Breast epithelium (tissue), 4 donors: ENCODE measurements around the gene NUDT15. TPM values are rescaled to one million over a fixed set of nuclear protein-coding genes. Genes with fewer than 3 reads are reported as not detected.

Source experiments
- DNase-seq, 2 donors: peaks; one replicate each; pipeline ENCODE4 v3.0.0-alpha.2; 2019; ENCODE audit warnings: low spot score in 2 of 2
- H3K27ac ChIP-seq, 2 donors: fragments of 200-600 bp; sonication (generic) in 1 of 2; one replicate each; pipeline ENCODE4 v1.5.1; 2016 to 2019; ENCODE audit warnings: mild to moderate bottlenecking in 1 of 2
- H3K27me3 ChIP-seq, 2 donors: fragments of 200-600 bp; sonication (generic) in 1 of 2; one replicate each; pipeline versions ENCODE4 v1.5.1 to v1.6.0; 2017 to 2019; ENCODE audit warnings: control low read depth in 1 of 2, mild to moderate bottlenecking in 1 of 2
- H3K36me3 ChIP-seq: fragments of 200-600 bp; one replicate; pipeline ENCODE4 v1.5.1; 2019
- H3K4me1 ChIP-seq, 2 donors: fragments of 200-600 bp; sonication (generic); one replicate each; pipeline ENCODE4 v1.5.1; 2016 to 2019; ENCODE audit warnings: control low read depth in 1 of 2
- H3K4me3 ChIP-seq, 3 donors: fragments of 200-600 bp; sonication (generic); 1 replicate in 2 of 3; 2 replicates in 1 of 3; pipeline ENCODE4 v1.5.1; 2016 to 2019; ENCODE audit warnings: mild to moderate bottlenecking in 3 of 3, moderate library complexity in 2 of 3
- H3K9me3 ChIP-seq, 2 donors: fragments of 200-600 bp; sonication (generic) in 1 of 2; one replicate each; pipeline ENCODE4 v1.5.1; 2016 to 2019; ENCODE audit warnings: control low read depth in 1 of 2
- CTCF ChIP-seq, 3 donors: fragments of 450-650 bp; IDR thresholded peaks; one replicate each; pipeline ENCODE4 v1.5.1; 2016 to 2017; ENCODE audit warnings: antibody characterized with exemption in 3 of 3, mild to moderate bottlenecking in 3 of 3, moderate library complexity in 3 of 3
- POLR2A ChIP-seq: fragments of 450-650 bp; IDR thresholded peaks from one replicate; pipeline ENCODE4 v1.6.1; 2016; ENCODE audit warnings: antibody characterized with exemption, mild to moderate bottlenecking, moderate library complexity
- POLR2AphosphoS5 ChIP-seq, 3 donors: sonication (generic); formaldehyde crosslinking; IDR thresholded peaks; one replicate each; pipeline ENCODE4 v1.6.1; 2017; ENCODE audit warnings: antibody characterized with exemption in 3 of 3
- intact Hi-C: fragments of 100-400 bp; cut with DNase I; formaldehyde crosslinking; loops from one replicate; pipeline ENCODE4 v1.15.1; 2023; ENCODE audit warnings: low total_unique reads
- total RNA-seq, 3 donors: library from RNA; depleted of rRNA; stranded (reverse); fragments of >200 nt; gene quantifications; one replicate each; pipeline ENCODE4 v1.1.0, GENCODE V29; 2016

The NUDT15 gene
- total RNA-seq, 3 donors from 2014 or later, result 8.0 to 12.1 (median 8.2) TPM

GRCh38 chr13:48006396-48006795 lies 31.1 kb upstream of the NUDT15 start:
- DNase-seq, result no peak
- Histone ChIP-seq H3K27ac (no peak overlapping the region), H3K4me1 (no peaks in the 10 kb centered on the region), H3K9me3 (no peaks in the 10 kb centered on the region), H3K4me3 (no peak overlapping the region), H3K36me3 (no peaks in the 10 kb centered on the region), H3K27me3 (no peaks in the 10 kb centered on the region)
- no peak for TF ChIP-seq POLR2AphosphoS5 (IDR thresholded peaks at IDR 0.05)
- intact Hi-C loops, result no loop called here

- intact Hi-C loops, result no loop called here
- TF ChIP-seq CTCF (IDR thresholded peaks at IDR 0.05), result no peak
- no peak for TF ChIP-seq POLR2A
- TF ChIP-seq POLR2AphosphoS5 (IDR thresholded peaks at IDR 0.05), result no peak
- DNase-seq, result peak in 1 of 2 donors; percentile 60
- Histone ChIP-seq H3K27me3 (no peaks in the 10 kb centered on the region), H3K4me3 (no peak overlapping the region), H3K27ac (peak overlapping the region; percentile 54 to 73), H3K4me1 (no peaks in the 10 kb centered on the region), H3K36me3 (no peaks in the 10 kb centered on the region), H3K9me3 (no peaks in the 10 kb centered on the region)
Measured at GRCh38 chr13:48009284-48009683, 28.2 kb upstream of the NUDT15 start.

- Histone ChIP-seq H3K36me3 (no peaks in the 10 kb centered on the region), H3K27ac (no peak overlapping the region), H3K9me3 (no peaks in the 10 kb centered on the region), H3K4me3 (no peak overlapping the region), H3K4me1 (no peaks in the 10 kb centered on the region), H3K27me3 (no peaks in the 10 kb centered on the region)
- DNase-seq, result no peak
- no peak for TF ChIP-seq POLR2AphosphoS5 (IDR thresholded peaks at IDR 0.05)
- no peak for TF ChIP-seq POLR2A
- no peak for TF ChIP-seq CTCF (IDR thresholded peaks at IDR 0.05)
- intact Hi-C loops, result no loop called here
Measured at GRCh38 chr13:48010698-48011097, 26.8 kb upstream of the NUDT15 start.

- Histone ChIP-seq H3K9me3 (no peaks in the 10 kb centered on the region), H3K27me3 (no peaks in the 10 kb centered on the region), H3K36me3 (no peaks in the 10 kb centered on the region), H3K27ac (no peak overlapping the region), H3K4me1 (no peaks in the 10 kb centered on the region), H3K4me3 (no peak overlapping the region)
- no peak for DNase-seq
- TF ChIP-seq CTCF (IDR thresholded peaks at IDR 0.05) (no peak), POLR2A (no peak), POLR2AphosphoS5 (IDR thresholded peaks at IDR 0.05) (no peak)
- intact Hi-C loops, result no loop called here
Measured at GRCh38 chr13:48012668-48013067, 24.9 kb upstream of the NUDT15 start.

GRCh38 chr13:48014359-48014758 lies 23.2 kb upstream of the NUDT15 start:
- no peak for DNase-seq
- Histone ChIP-seq H3K4me1 (no peaks in the 10 kb centered on the region), H3K27me3 (no peaks in the 10 kb centered on the region), H3K9me3 (no peaks in the 10 kb centered on the region), H3K36me3 (no peaks in the 10 kb centered on the region), H3K4me3 (no peak overlapping the region), H3K27ac (no peak overlapping the region)
- TF ChIP-seq POLR2A, result no peak
- TF ChIP-seq POLR2AphosphoS5 (IDR thresholded peaks at IDR 0.05), result no peak
- no peak for TF ChIP-seq CTCF (IDR thresholded peaks at IDR 0.05)
- intact Hi-C loops, result no loop called here

GRCh38 chr13:48018637-48019036 lies 18.9 kb upstream of the NUDT15 start:
- no peak for DNase-seq
- no peaks in the 10 kb centered on the region for H3K9me3 ChIP-seq
- H3K36me3 ChIP-seq, result no peaks in the 10 kb centered on the region
- intact Hi-C loops, result no loop called here
- H3K27ac ChIP-seq, result no peak overlapping the region
- no peaks in the 10 kb centered on the region for H3K27me3 ChIP-seq
- H3K4me3 ChIP-seq, result no peak overlapping the region
- TF ChIP-seq POLR2AphosphoS5 (IDR thresholded peaks at IDR 0.05) (no peak), CTCF (IDR thresholded peaks at IDR 0.05) (no peak), POLR2A (no peak)
- no peaks in the 10 kb centered on the region for H3K4me1 ChIP-seq
